ENCODE measurements around the gene DNAJC3. TPM values are rescaled to one million over a fixed set of nuclear protein-coding genes. Genes with fewer than 3 reads are reported as not detected.
"Not testable (repeated sequence)": the region's sequence is repeated elsewhere in the genome, so short reads cannot be mapped to it uniquely, and the experiment has no call there.

DNAJC3 gene
- total RNA-seq, 1 donor from 2014 or later = 42.5 TPM

DNA sequence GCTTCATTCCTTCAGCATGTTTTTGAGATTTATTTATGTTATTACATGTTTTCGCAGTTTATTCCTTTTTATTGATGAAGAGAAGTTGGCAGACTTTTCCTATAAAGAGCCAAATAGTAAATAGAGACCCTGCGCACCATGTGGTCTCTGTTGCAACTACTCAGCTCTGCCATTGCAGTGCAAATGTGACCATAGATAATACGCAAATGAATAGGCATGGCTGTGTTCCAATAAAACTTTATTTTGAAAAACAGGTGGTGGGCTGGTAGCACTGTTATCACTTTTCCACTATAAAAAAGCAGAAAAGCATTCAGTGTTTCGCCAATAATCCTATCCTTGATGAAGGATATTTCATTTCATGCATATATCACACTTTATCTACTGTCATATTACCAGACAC, 95.0 kb downstream of the DNAJC3 start:
- DNase-seq (ENCODE audit: low read depth) = no peak

DNA sequence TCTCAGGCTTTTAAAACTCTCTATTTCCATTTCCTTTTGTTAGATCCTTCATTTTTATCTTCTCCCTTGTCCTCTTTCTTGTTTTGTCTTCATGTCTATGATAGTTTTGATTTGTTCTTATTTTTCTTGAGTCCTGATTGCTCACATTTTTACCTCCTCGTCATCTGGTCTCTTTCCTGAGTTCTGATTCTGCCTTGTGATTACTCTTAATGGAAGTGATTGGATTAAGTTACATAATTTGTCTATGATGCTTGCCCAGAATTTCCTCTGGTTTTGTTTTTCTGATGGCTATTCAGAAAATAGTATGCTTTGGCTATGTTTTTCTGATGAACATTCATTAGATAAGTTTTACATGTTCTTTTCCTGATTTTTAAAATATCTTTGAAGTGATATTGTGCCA, 102.6 kb downstream of the DNAJC3 start:
- no peak for DNase-seq (ENCODE audit: low read depth)

DNA sequence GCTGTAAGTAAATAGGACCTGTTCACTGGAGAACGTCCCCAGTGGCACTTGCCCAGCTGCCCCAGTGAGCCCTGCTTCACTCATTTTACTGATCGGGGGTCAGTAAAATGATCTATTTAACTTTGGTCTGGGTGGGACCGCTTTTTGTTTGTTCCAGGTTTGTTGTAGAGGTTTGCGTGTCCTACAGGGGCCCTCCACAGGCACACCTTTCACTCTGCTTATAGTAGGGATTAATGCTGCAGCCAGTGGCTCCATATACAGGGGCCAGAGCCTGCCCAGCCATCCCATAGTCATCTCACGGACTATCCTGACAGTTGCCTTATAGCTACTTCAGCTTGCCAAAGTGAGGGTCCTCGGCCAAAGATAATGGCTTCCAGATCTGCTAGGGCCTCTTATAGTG, 104.1 kb downstream of the DNAJC3 start:
- DNase-seq (ENCODE audit: low read depth) = no peak

DNA sequence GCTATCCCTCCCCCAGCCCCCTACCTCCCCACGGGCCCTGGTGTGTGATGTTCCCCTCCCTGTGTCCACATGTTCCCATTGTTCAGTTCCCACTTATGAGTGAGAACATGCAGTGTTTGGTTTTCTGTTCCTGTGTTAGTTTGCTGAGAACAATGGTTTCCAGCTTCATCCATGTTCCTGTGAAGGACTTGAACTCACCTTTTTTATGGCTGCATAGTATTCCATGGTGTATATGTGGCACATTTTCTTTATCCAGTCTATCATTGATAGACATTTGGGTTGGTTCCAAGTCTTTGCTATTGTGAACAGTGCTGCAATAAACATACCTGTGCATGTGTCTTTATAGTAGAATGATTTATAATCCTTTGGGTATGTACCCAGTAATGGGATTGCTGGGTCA, 105.0 kb downstream of the DNAJC3 start:
- not testable (repeated sequence) for DNase-seq (ENCODE audit: low read depth)

DNA sequence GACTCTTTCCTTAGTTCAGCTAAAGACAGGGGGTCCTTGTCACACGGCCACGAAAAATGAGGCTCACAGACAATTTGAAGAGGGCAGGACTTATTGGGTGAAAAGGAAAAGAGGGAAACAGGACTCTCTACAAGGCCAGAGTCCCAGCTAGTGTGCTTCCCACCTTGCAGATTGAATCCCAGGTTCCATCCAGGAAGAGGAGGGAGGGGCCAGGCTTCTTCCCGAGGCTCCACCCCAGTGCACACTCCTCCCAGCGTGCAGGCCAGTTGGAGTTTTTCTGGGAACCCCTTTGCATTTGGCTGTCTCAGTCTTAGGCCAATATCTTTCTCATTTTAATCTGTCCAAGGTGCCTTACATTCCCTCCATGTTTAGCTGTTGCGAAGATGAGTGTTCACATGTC, 106.8 kb downstream of the DNAJC3 start:
- DNase-seq (ENCODE audit: low read depth) = no peak

DNA sequence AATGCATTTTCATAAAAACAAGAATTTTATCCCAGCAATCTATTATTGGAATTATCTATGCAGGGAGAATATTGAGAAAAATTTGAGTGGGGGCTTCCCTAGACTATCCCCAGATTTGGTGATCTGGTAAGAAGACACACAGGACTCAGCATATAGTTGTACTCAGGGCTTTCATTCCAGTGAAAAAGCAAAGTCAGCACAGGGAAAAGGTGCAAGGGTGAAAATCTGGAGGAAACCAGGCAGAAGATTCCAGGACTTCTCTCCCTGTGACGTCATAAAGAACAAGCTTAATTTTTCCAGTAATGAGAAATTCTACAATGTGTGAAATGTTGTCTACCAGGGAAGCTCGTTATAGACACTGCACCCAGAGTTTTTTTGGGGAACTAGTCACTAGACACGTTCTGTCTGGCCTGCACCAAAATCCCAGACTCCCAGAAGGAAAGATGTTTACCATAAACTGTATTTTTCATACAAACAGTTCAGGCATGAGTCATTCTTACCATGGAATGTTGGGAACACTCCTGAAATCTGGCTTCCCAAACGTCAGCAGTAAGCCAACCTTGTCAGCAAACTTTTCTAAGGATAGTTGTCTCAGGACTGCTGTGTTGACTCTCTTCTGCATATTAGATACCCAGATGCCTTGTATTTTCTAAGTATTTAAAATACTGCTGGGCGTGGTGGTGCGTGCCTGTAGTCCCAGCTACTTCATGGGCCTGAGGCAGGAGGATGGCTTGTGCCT, 107.4 kb downstream of the DNAJC3 start:
- DNase-seq (ENCODE audit: low read depth) = peak; percentile 48

DNA sequence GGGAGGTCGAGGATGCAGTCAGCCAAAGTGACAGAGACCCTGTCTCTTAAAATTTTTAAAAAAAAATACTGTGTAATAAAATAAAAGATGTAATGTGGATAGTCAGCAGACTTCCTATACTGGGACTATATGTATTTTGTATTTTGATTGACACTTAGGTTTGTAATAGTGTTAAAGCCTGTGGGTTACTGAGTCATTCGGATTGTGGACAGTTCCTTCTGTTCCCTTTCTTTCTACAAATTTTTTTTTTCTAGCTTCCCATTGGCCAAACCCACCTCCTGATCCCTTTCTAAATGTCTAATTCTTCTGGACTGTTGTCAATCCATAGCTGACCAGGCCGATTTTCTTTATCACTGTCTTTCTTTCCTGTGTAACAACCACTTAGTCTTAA, 108.0 kb downstream of the DNAJC3 start:
- DNase-seq (ENCODE audit: low read depth) = peak; percentile 33

DNA sequence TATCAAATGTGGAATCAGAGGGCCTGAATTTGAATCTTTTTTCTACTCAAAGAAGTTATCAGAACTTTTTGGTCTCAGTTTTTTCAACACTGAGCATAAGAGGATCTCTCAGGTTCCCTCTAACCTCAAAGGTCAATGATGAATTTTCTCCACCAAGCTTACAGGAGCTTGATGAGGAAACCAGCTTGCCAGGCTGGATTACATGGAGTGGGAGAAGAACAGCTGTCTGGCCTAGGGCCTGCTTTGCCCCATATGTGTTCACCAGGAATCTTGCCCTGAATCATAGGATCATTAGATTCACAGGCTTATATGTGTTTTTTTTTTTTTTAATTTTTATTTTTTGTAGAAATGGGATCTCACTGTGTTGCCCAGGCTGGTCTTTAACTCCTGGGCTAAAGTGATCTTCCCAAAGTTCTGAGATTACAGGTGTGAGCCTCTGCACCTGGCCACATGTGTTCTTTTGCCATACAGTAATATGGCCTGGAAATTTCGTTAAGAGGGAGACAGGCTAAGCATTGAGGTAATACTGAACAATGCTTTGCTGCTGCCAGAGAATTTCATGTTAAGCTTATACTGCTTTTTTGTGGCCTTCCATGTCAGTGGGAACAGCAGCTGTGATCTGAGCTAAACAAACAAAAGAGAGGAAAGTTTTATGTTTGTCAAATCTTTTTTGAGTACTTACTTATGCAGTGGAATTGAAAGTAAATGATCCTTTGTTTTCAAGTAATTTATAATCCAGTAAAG, 110.6 kb downstream of the DNAJC3 start:
- peak; percentile 75 for DNase-seq (ENCODE audit: low read depth)

DNA sequence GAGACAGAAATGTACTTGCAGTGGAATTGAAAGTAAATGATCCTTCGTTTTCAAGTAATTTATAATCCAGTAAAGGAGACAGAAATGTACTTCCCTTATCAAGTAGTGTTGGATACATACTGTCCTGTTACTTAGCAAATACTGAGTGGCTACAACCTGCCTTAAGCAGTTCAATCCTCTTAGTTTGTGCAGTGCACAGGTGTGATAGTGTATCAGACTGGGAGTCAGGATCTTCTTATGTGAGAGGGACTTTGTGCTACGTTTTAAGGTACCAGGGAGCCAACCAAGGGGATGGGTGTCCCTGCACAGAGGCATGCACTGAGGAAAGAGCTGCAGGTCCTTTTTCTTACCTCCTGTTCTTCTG, 111.1 kb downstream of the DNAJC3 start:
- no peak for DNase-seq (ENCODE audit: low read depth)

DNA sequence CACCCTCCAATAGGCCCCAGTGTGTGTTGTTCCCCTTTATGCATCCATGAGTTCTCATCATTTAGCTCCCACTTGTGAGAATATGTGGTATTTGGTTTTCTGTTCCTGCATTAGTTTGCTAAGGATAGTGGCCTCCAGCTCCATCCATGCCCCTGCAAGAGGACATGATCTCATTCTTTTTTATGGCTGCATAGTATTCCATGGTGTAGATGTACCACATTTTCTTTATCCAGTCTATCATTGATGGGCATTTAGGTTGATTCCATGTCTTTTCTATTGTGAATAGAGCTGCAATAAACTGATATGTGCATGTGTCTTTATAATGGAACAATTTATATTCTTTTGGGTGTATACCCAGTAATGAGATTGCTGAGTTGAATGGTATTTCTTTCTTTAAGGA, 112.4 kb downstream of the DNAJC3 start:
- DNase-seq (ENCODE audit: low read depth) = not testable (repeated sequence)

DNA sequence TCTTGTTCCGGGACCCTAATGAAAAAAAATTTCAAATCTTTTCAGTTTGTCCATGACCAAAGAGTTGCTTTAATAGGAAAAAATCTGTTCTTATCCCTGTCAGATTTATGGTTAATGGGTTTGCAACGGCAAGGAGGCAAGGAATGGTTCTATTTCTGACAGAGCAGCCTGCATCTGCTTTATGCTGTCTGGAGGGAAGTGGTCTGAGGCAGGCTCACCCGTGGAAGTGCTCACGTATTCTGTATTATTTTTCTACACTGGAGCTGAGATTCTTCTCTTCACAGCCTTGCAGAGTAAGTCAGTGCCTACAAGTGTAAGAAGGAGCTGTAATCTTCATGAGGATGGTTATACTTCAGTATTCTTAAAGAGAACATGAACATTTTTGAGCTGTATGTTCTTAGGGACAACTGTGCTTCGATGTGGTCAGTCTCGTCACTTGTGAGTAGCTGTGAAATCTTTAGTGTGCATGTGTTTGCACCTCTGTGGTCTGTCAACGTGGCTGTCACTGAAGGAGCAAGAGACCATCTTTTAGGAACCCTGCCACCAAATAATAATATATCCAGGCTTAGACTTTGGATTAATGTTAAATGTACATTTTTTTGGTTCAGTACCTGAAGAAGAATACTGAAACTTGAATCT, 114.3 kb downstream of the DNAJC3 start:
- DNase-seq (ENCODE audit: low read depth) = no peak

DNA sequence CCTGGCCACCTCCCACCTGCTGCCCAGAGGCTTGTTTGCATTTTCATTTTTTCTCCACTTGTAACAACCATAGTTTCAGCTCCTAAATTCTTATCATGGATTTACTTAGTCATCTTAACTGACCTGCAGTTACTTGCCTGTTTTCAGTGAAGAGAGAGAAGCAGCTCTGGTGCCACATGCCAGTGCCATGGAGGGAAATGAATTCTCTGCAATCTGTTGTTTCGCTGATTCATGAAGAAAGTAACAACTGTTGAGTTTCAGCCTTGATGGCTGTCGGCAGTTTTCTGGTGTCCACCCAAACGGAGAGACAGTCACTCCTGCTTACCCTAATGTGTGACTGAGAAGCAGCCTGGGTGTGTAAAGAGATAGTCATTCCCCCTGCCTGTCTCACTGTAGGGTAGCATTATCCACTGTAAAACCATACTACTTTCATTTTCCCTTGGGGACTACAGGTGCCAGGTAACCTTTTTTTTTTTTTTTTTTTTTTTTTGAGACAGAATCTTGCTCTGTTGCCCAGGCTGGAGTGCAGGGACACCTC, 116.1 kb downstream of the DNAJC3 start:
- DNase-seq (ENCODE audit: low read depth) = peak; percentile 61

DNA sequence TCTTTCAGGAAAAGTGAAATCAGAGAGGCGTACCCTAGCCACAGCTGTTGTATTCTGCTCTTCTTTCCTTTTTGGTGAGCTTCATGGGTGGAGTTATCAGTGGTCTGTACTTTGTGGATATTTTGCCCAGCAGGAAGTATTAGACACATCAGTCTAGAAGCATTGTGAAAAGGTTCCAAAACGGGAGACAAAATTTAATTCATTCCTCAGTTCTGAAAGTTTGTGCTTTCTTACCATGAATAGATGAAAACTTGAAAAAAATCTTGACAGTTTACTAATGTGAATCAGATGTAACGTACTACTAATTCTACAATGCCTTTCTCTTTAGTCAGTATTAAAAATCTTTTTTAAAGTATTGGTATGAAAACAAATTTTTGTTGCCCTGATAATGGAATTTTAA, 116.8 kb downstream of the DNAJC3 start:
- DNase-seq (ENCODE audit: low read depth) = no peak

DNA sequence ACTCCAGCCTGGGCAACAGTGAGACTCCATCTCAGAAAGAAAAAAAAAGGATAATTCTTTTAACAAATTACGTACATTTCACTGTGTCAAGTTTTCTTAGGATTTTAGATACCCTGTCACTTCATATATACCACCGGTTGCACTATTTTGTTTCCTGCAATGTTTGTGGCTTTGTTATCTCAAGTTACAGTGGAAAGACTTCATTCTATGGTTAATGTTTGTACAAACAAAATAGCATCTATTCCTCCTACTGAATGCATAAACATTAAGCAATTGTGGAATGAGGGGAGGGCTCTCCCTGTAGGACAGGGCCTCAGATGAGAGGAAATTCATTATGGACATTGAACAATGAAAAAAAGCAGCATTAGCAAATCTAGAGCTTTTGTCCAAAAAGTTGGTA, 120.1 kb downstream of the DNAJC3 start:
- no peak for DNase-seq (ENCODE audit: low read depth)

DNA sequence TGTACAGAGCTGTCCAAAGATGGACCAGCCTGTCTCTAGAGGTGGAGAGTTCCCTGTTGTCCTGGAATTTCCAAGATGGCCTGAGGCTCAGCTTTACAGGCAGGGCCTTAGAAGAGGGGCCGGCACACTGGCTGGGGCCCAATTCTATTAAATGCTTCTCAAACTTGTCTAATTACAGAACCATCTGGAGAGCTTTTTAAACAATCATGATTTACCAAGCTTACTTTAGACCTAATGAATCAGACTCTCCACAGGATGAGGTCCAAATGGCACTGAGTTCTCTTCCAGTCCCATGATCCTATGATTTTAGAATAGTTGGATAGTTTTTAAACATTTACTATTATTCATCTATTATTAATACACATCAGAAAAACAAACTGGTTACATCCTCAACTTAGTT, 123.5 kb downstream of the DNAJC3 start:
- no peak for DNase-seq (ENCODE audit: low read depth)

DNA sequence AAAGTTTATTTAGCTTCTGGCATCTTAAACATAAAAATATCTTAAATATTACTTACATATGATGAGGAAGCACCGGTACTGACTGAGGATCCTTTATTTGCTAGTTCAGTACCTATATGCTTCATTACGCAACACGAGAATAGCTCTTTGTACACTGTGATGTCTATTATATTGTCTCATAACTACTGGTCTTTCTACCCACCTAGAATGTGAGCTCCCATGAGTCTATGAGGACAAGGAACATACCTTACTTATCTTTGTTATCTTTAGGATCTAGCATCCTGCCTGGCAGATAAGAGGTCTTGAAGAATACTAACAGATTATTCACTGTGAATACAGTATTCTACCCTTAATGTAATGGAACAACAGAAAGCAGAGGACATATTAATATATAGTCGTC, 124.9 kb downstream of the DNAJC3 start:
- DNase-seq (ENCODE audit: low read depth) = no peak

DNA sequence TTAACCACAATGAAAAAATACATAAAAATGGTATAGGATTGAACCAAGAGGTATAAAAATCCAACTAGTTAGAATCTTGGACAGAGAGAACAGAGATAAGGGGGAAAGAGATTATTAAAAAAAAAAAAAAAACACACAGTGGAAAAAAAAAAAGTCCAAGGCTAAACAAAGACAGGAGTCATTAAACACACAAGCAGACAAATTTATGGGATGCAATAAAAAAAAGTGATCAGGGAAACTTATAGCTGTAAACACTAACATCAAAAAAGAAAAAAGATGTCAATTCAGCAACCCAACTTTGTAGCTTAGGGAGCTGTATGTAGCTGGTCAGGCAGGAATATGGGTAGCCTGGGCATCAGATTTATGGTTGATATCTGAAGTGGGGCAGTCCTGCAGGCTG, 129.0 kb downstream of the DNAJC3 start:
- DNase-seq (ENCODE audit: low read depth) = no peak

DNA sequence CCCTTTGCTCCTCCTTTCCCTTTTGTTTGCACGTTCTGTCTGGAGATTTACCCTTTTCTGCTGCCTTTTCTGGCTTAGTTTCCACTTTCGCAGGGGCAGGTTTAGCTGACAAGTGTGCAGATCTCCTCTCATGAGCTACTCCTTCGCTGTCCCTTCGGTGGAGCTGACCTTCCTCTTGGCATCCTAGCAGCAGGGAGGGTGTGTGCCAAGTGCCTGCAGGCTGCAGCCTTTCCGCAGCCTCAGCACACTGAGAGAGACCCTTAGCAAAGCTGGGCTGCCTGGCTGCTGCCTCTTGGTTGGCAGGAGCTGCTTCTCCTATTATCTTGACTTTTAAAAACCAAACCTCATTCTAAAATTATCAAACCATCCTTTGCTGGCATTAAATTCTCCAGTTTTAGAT, 132.5 kb downstream of the DNAJC3 start:
- no peak for DNase-seq (ENCODE audit: low read depth)

DNA sequence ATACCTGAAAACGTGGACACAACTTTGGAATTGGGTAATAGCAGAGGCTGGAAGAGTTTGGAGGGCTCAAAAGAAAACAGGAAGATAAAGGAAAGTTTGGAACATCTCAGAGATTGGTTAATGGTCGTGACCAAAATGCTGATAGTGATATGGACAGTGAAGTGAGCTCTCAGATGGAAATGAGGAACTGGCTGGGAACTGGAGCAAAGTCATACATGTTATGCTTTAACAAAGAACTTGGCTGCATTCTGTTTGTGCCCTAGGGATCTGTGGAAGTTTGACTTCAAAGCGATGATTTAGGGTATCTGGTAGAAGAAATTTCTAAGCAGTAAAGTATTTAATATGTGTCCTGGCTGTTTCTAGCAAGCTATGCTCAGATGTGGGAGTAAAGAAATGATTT, 136.2 kb downstream of the DNAJC3 start:
- DNase-seq (ENCODE audit: low read depth) = no peak

DNA sequence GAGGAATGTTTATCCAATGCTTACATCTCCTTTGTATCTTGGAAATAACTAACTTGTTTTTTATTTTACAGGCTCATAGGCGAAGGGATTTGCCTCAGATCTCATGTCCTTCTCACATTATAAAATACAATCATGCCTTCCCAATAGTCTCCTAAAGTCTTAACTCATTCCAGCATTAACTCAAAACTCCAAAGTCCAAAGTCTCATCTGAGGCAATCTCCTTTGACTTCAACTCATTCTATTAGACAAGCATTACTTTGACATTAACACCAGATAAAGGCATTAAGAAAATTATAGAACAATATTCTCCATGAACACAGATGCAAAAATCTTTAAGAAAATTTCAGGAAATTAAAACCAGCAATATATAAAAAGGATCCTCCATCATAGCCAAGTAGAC, 137.6 kb downstream of the DNAJC3 start:
- no peak for DNase-seq (ENCODE audit: low read depth)

DNA sequence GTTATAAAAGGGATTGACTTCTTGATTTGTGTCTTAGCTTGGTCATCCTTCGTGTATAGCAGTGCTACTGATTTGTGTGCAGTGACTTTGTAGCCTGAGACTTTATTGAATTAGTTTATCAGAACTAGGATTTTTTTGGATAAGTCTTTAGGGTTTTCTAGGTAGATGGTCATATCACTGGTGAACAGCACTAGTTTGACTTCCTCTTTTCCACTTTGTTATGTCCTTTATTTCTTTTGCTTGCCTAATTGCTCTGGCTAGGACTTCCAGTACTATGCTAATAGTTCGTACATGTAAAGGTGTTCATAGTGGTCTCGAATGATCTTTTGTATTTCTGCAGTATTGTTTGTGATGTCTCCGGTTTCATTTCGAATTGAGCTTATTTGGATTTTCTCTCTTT, 145.4 kb downstream of the DNAJC3 start:
- no peak for DNase-seq (ENCODE audit: low read depth)

DNA sequence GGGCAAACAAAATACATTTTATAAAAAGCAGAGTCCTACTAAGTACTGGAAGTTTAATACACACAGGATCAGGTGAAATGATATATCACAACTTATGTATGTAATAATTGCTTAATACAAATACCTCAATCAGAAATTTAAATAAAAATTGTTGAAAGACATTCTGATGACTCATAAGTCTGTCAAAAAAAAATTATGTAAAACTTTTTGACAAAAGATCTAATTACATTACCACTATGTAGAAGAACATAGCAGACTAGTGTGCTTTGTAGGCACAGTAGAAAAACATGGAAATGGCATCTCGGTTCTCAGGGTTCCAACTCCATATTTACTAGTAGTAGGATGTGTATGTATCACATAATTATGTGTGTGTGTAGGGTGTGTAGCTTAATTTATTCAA, 156.2 kb downstream of the DNAJC3 start:
- DNase-seq (ENCODE audit: low read depth) = no peak

Data from myocyte (in vitro differentiated cells).